Hematopoietic multipotent progenitor cell treated with erythropoietin and hydrocortisone succinate and interleukin-3 and kit ligand, for 15 days (in vitro differentiated cells): ENCODE data around the gene RHBDF2.

Experiments used
- DNase-seq: peaks from one replicate; pipeline ENCODE4 v3.0.0-alpha.2; 2015; ENCODE audit warnings: low spot score

Gene RHBDF2

GRCh38 chr17:76501827-76502307 is 644 bp upstream of the RHBDF2 start:
- no peak for DNase-seq

GRCh38 chr17:76500747-76501017 is 541 bp downstream of the RHBDF2 start:
- DNase-seq: no peak

- no peak for DNase-seq
Measured at GRCh38 chr17:76500074-76500746, 1.0 kb downstream of the RHBDF2 start.

GRCh38 chr17:76499267-76499667 is 2.0 kb downstream of the RHBDF2 start:
- no peak for DNase-seq

- no peak for DNase-seq
Measured at GRCh38 chr17:76498876-76499251, 2.4 kb downstream of the RHBDF2 start.

GRCh38 chr17:76497979-76498875 is 3.0 kb downstream of the RHBDF2 start:
- DNase-seq: no peak

- no peak for DNase-seq
Measured at GRCh38 chr17:76497699-76497978, 3.6 kb downstream of the RHBDF2 start.

- no peak for DNase-seq
Measured at GRCh38 chr17:76496464-76496863, 4.8 kb downstream of the RHBDF2 start.

- DNase-seq: no peak
Measured at GRCh38 chr17:76495663-76496400, 5.4 kb downstream of the RHBDF2 start.

GRCh38 chr17:76493505-76494167 is 7.6 kb downstream of the RHBDF2 start:
- no peak for DNase-seq

GRCh38 chr17:76492989-76493501 is 8.2 kb downstream of the RHBDF2 start:
- DNase-seq: no peak

GRCh38 chr17:76492123-76492988 is 8.9 kb downstream of the RHBDF2 start:
- DNase-seq: no peak

- DNase-seq: no peak
Measured at GRCh38 chr17:76491271-76492122, 9.7 kb downstream of the RHBDF2 start.

- DNase-seq: no peak
Measured at GRCh38 chr17:76490112-76490710, 11.0 kb downstream of the RHBDF2 start.

GRCh38 chr17:76487451-76488192 is 13.6 kb downstream of the RHBDF2 start:
- no peak for DNase-seq

GRCh38 chr17:76485569-76485968 is 15.7 kb downstream of the RHBDF2 start:
- DNase-seq: no peak

GRCh38 chr17:76484228-76484725 is 16.9 kb downstream of the RHBDF2 start:
- no peak for DNase-seq

- DNase-seq: no peak
Measured at GRCh38 chr17:76481071-76481655, 20.1 kb downstream of the RHBDF2 start.

GRCh38 chr17:76480632-76481031 is 20.6 kb downstream of the RHBDF2 start:
- no peak for DNase-seq
